Mesenchymal stem cell (in vitro differentiated cells and primary cell): ENCODE measurements around the gene MRGPRX3.

Source experiments
- DNase-seq: peaks from one replicate; pipeline ENCODE4 v3.0.0-alpha.2; 2013
- H2AFZ ChIP-seq: one replicate; pipeline ENCODE4 v1.6.1; 2013; ENCODE audit warnings: low read depth, mild to moderate bottlenecking, control low read depth, inconsistent platforms, low read length, moderate library complexity
- H2AK5ac ChIP-seq: 2 replicates; pipeline ENCODE4 v1.6.1; 2013; ENCODE audit warnings: low read length, moderate library complexity, mild to moderate bottlenecking, inconsistent platforms; ENCODE audit not compliant: severe bottlenecking
- H2BK120ac ChIP-seq: one replicate; pipeline ENCODE4 v1.6.1; 2013; ENCODE audit warnings: low read depth, mild to moderate bottlenecking, inconsistent platforms, low read length, moderate library complexity
- H2BK12ac ChIP-seq, 2 experiments: one replicate each; pipeline ENCODE4 v1.6.1; 2013; ENCODE audit warnings: inconsistent platforms in 2 of 2, low read length in 2 of 2, mild to moderate bottlenecking in 2 of 2, moderate library complexity in 2 of 2, control low read depth in 1 of 2
- H2BK15ac ChIP-seq: one replicate; pipeline ENCODE4 v1.6.1; 2013; ENCODE audit warnings: mild to moderate bottlenecking, low read depth, inconsistent platforms; ENCODE audit not compliant: poor library complexity, severe bottlenecking
- H2BK5ac ChIP-seq: 2 replicates; pipeline ENCODE4 v1.6.1; 2013; ENCODE audit warnings: low read depth, mild to moderate bottlenecking, low read length, control low read depth, inconsistent platforms; ENCODE audit not compliant: poor library complexity, severe bottlenecking
- H3K14ac ChIP-seq, 2 experiments: one replicate each; pipeline ENCODE4 v1.6.1; 2013; ENCODE audit warnings: inconsistent platforms in 2 of 2, low read length in 2 of 2, control low read depth in 1 of 2, mild to moderate bottlenecking in 1 of 2, moderate library complexity in 1 of 2
- H3K18ac ChIP-seq, 2 experiments: one replicate each; pipeline ENCODE4 v1.6.1; 2013; ENCODE audit warnings: inconsistent platforms in 2 of 2, low read length in 2 of 2, control low read depth in 1 of 2, low read depth in 1 of 2, mild to moderate bottlenecking in 1 of 2
- H3K23ac ChIP-seq, 2 experiments: one replicate each; pipeline ENCODE4 v1.6.1; 2013; ENCODE audit warnings: inconsistent platforms in 2 of 2, low read length in 2 of 2, mild to moderate bottlenecking in 2 of 2, moderate library complexity in 2 of 2, control low read depth in 1 of 2
- H3K27ac ChIP-seq: 2 replicates; pipeline ENCODE4 v1.5.1; 2013; ENCODE audit warnings: mild to moderate bottlenecking, moderate library complexity, low read length, control low read depth, inconsistent platforms; ENCODE audit not compliant: poor library complexity, severe bottlenecking
- H3K27me3 ChIP-seq, 2 experiments: 2 replicates each; pipeline versions ENCODE4 v1.6.1 to v1.7.0; 2013; ENCODE audit warnings: low read length in 2 of 2, mild to moderate bottlenecking in 2 of 2, moderate library complexity in 2 of 2, control low read depth in 1 of 2, inconsistent platforms in 1 of 2; ENCODE audit not compliant: control insufficient read depth in 1 of 2, insufficient read depth in 1 of 2
- H3K36me3 ChIP-seq, 2 experiments: 2 replicates each; pipeline versions ENCODE4 v1.6.1 to v1.7.0; 2013; ENCODE audit warnings: low read length in 2 of 2, control low read depth in 1 of 2, inconsistent platforms in 1 of 2, low read depth in 1 of 2, mild to moderate bottlenecking in 1 of 2; ENCODE audit not compliant: insufficient read depth in 2 of 2, control insufficient read depth in 1 of 2
- H3K4ac ChIP-seq, 2 experiments: one replicate each; pipeline ENCODE4 v1.6.1; 2013; ENCODE audit warnings: inconsistent platforms in 2 of 2, low read length in 2 of 2, mild to moderate bottlenecking in 2 of 2, moderate library complexity in 2 of 2, control low read depth in 1 of 2, low read depth in 1 of 2
- H3K4me1 ChIP-seq: 2 replicates; pipeline ENCODE4 v1.6.1; 2013; ENCODE audit warnings: low read depth, low read length, control low read depth; ENCODE audit not compliant: control insufficient read depth, insufficient read depth
- H3K4me2 ChIP-seq: 2 replicates; pipeline ENCODE4 v1.6.1; 2013; ENCODE audit warnings: low read length, mild to moderate bottlenecking, inconsistent platforms; ENCODE audit not compliant: poor library complexity, severe bottlenecking
- H3K4me3 ChIP-seq, 2 experiments: 2 replicates each; pipeline versions ENCODE4 v1.5.1 to v1.7.0; 2013; ENCODE audit warnings: low read length in 2 of 2, mild to moderate bottlenecking in 2 of 2, control low read depth in 1 of 2, low read depth in 1 of 2; ENCODE audit not compliant: insufficient read depth in 1 of 2
- H3K79me1 ChIP-seq: replicated peaks from 2 replicates; pipeline ENCODE4 v1.6.1; 2013; ENCODE audit warnings: mild to moderate bottlenecking, control low read depth, low read length, inconsistent platforms; ENCODE audit not compliant: poor library complexity, severe bottlenecking
- H3K9ac ChIP-seq: 2 replicates; pipeline ENCODE4 v1.7.0; 2013; ENCODE audit warnings: mild to moderate bottlenecking, low read length, moderate library complexity
- H3K9me3 ChIP-seq: 2 replicates; pipeline ENCODE4 v1.7.0; 2013; ENCODE audit warnings: mild to moderate bottlenecking, low read length; ENCODE audit not compliant: control insufficient read depth
- H4K8ac ChIP-seq: one replicate; pipeline ENCODE4 v1.6.1; 2013; ENCODE audit warnings: inconsistent platforms, mild to moderate bottlenecking, low read length, moderate library complexity
- H4K91ac ChIP-seq: one replicate; pipeline ENCODE4 v1.6.1; 2013; ENCODE audit warnings: mild to moderate bottlenecking, low read length, inconsistent platforms
- WGBS: methylation state at CpG from one replicate; pipeline ENCODE4 v1.1.7; 2013; ENCODE audit warnings: mixed read lengths; 5-methylcytosine and 5-hydroxymethylcytosine counted together

MRGPRX3 gene

GRCh38 chr11:18105802-18106574 is 26.4 kb upstream of the MRGPRX3 start, which contains the start of gene SAAL1:
Gene SAAL1, minus strand, starts transcription at chr11:18106082. Its CDS starts 41 bp downstream, at chr11:18106041.
- no peak within 1 kb of the TSS for H2BK15ac ChIP-seq
- peak within 1 kb of the TSS; percentile 93 to 99 for H3K18ac ChIP-seq
- H3K4me1 ChIP-seq = peaks cover 7% of the 10 kb centered on the region
- peak within 1 kb of the TSS in 1 of 2 experiments; percentile 52 for H2BK12ac ChIP-seq
- 9% methylated on average over 29 of the region's 48 CpGs for WGBS
- H4K8ac ChIP-seq = peak within 1 kb of the TSS; percentile 96
- H3K4ac ChIP-seq = peak within 1 kb of the TSS; percentile 64 to 91
- peak within 1 kb of the TSS in 1 of 2 experiments; percentile 99 for H3K23ac ChIP-seq
- DNase-seq = peak; percentile 85
- peak within 1 kb of the TSS; percentile 100 for H2AFZ ChIP-seq
- peaks cover 18% of the 10 kb centered on the region for H3K79me1 ChIP-seq
- H3K9me3 ChIP-seq = no peaks in the 10 kb centered on the region
- no peak within 1 kb of the TSS for H2BK120ac ChIP-seq
- peak within 1 kb of the TSS; percentile 60 for H3K4me2 ChIP-seq
- peaks cover 7 to 23% of the 10 kb centered on the region in 2 experiments for H3K36me3 ChIP-seq
- H3K4me3 ChIP-seq = peak within 1 kb of the TSS; percentile 94 to 99
- H3K27me3 ChIP-seq = peaks cover 9 to 11% of the 10 kb centered on the region in 2 experiments
- H3K9ac ChIP-seq = peak within 1 kb of the TSS; percentile 90
- H2AK5ac ChIP-seq = no peak within 1 kb of the TSS
- H3K14ac ChIP-seq = peak within 1 kb of the TSS in 1 of 2 experiments; percentile 100
- no peak within 1 kb of the TSS for H2BK5ac ChIP-seq
- no peak within 1 kb of the TSS for H3K27ac ChIP-seq
- H4K91ac ChIP-seq = peak within 1 kb of the TSS; percentile 84

GRCh38 chr11:18106688-18107087 is 25.7 kb upstream of the MRGPRX3 start:
- WGBS = 49% methylated on average over 8 of the region's 9 CpGs
- H3K9me3 ChIP-seq = no peaks in the 10 kb centered on the region

GRCh38 chr11:18108254-18108653 is 24.1 kb upstream of the MRGPRX3 start:
- Histone ChIP-seq H2BK15ac (no peak overlapping the region), H3K4me2 (no peak overlapping the region), H3K14ac (no peak overlapping the region), H3K23ac (no peak overlapping the region), H3K36me3 (peaks cover 2 to 3% of the 10 kb centered on the region in 2 experiments), H3K18ac (no peak overlapping the region), H3K9me3 (no peaks in the 10 kb centered on the region), H3K27me3 (peaks cover 19 to 31% of the 10 kb centered on the region in 2 experiments), H2AK5ac (no peak overlapping the region), H2BK5ac (no peak overlapping the region), H4K8ac (no peak overlapping the region), H3K4ac (no peak overlapping the region), H2BK120ac (no peak overlapping the region), H3K4me3 (no peak overlapping the region), H4K91ac (no peak overlapping the region), H3K79me1 (peaks cover 9% of the 10 kb centered on the region), H2BK12ac (no peak overlapping the region), H3K4me1 (peaks cover 7% of the 10 kb centered on the region), H2AFZ (no peak overlapping the region), H3K9ac (no peak overlapping the region), H3K27ac (no peak overlapping the region)
- no peak for DNase-seq
- 81% methylated on average over 3 of the region's 3 CpGs for WGBS

More at GRCh38 chr11:18106688-18107087, 25.7 kb upstream of the MRGPRX3 start:
- Histone ChIP-seq H2BK15ac (no peak overlapping the region), H2AFZ (no peak overlapping the region), H3K4me3 (peak overlapping the region in 1 of 2 experiments; percentile 94), H3K36me3 (peaks cover 7 to 18% of the 10 kb centered on the region in 2 experiments), H3K27ac (no peak overlapping the region), H3K79me1 (peaks cover 18% of the 10 kb centered on the region), H3K4me1 (peaks cover 7% of the 10 kb centered on the region), H2BK120ac (no peak overlapping the region), H3K4me2 (no peak overlapping the region), H3K9ac (no peak overlapping the region), H4K91ac (no peak overlapping the region), H3K27me3 (peaks cover 11 to 18% of the 10 kb centered on the region in 2 experiments), H2BK5ac (no peak overlapping the region), H4K8ac (peak overlapping the region; percentile 60), H3K18ac (no peak overlapping the region), H2AK5ac (no peak overlapping the region), H3K4ac (no peak overlapping the region), H2BK12ac (no peak overlapping the region), H3K14ac (no peak overlapping the region), H3K23ac (no peak overlapping the region)
- peak; percentile 58 for DNase-seq

GRCh38 chr11:18111005-18111404 is 21.4 kb upstream of the MRGPRX3 start:
- H3K4me1 ChIP-seq = peaks cover 3% of the 10 kb centered on the region
- 27% methylated on average over 2 of the region's 2 CpGs for WGBS
- no peak overlapping the region for H4K8ac ChIP-seq

More at GRCh38 chr11:18111005-18111404, 21.4 kb upstream of the MRGPRX3 start:
- Histone ChIP-seq H2AFZ (no peak overlapping the region), H2AK5ac (no peak overlapping the region), H2BK15ac (no peak overlapping the region), H3K27ac (no peak overlapping the region), H3K4ac (no peak overlapping the region), H3K4me2 (no peak overlapping the region), H3K36me3 (no peaks in the 10 kb centered on the region), H3K23ac (no peak overlapping the region), H3K9ac (no peak overlapping the region), H3K27me3 (peaks cover 28 to 55% of the 10 kb centered on the region in 2 experiments), H2BK120ac (no peak overlapping the region), H2BK5ac (no peak overlapping the region), H3K14ac (no peak overlapping the region), H3K79me1 (no peaks in the 10 kb centered on the region), H3K18ac (no peak overlapping the region), H3K4me3 (no peak overlapping the region), H4K91ac (no peak overlapping the region), H3K9me3 (no peaks in the 10 kb centered on the region), H2BK12ac (no peak overlapping the region)
- peak; percentile 4 for DNase-seq
